ENCODE results near the gene KIFBP. TPM values are rescaled to one million over a fixed set of nuclear protein-coding genes. Genes with fewer than 3 reads are reported as not detected.

KIFBP gene
- total and polyA plus RNA-seq, 2 of the 13 experiments (the other 11 are each of a cell fraction or from before 2014, with no cell fraction given): 13.0 to 21.9 TPM

- TF ChIP-seq ZSCAN20 (CRISPR knock-in tag; IDR thresholded peaks at IDR 0.05; ENCODE audit: borderline replicate concordance): no peak
- TF ChIP-seq ZNF558 (CRISPR knock-in tag; IDR thresholded peaks at IDR 0.05; ENCODE audit: borderline replicate concordance): no peak
- TF ChIP-seq MEIS1 (CRISPR knock-in tag; IDR thresholded peaks at IDR 0.05; ENCODE audit: borderline replicate concordance): no peak
- TF ChIP-seq SP5 (CRISPR knock-in tag; IDR thresholded peaks at IDR 0.05; ENCODE audit: borderline replicate concordance, low read depth): no peak
- TF ChIP-seq NKX3-1 (CRISPR knock-in tag; IDR thresholded peaks at IDR 0.05): no peak
These were observed 851 bp downstream of the KIFBP start (continued) for GRCh38 chr10:68989317-68989990.

- intact Hi-C loops (cut with micrococcal nuclease; ENCODE audit: unreplicated experiment): no loop called here
- H3K9ac ChIP-seq (ENCODE audit: insufficient read depth, low read depth, low read length): no peak overlapping the region
- H3K4me3 ChIP-seq (replicated peaks in 1 of 3; ENCODE audit: insufficient read depth in 1 of 3, low read depth in 2 of 3, low read length in 3 of 3): no peak overlapping the region
- 93% methylated on average over 2 of the region's 2 CpGs for WGBS (ENCODE audit: low lambda C conversion rate)
- CTCF ChIA-PET (ENCODE audit: low intra/inter-chr PET ratio, low total read pairs): no interaction called here
- peaks cover 0 to 7% of the 10 kb centered on the region in 2 experiments; a peak in 1 of 5 replicates for H3K36me3 ChIP-seq (replicated peaks in 1 of 2; ENCODE audit: control insufficient read depth in 1 of 2, insufficient read depth in 2 of 2, low read length in 2 of 2)
- FAIRE-seq: no peak
- no peak for ATAC-seq
- H4K20me1 ChIP-seq (ENCODE audit: insufficient read depth, low read length): no peaks in the 10 kb centered on the region
- H3K4me2 ChIP-seq (ENCODE audit: low read depth, low read length): no peak overlapping the region
- TF ChIP-seq ZNF33A (CRISPR knock-in tag; IDR thresholded peaks at IDR 0.05; ENCODE audit: borderline replicate concordance): no peak
- no peak for TF ChIP-seq ZNF761 (CRISPR knock-in tag; conservative IDR thresholded peaks at IDR 0.05)
- TF ChIP-seq, protein P1, sequence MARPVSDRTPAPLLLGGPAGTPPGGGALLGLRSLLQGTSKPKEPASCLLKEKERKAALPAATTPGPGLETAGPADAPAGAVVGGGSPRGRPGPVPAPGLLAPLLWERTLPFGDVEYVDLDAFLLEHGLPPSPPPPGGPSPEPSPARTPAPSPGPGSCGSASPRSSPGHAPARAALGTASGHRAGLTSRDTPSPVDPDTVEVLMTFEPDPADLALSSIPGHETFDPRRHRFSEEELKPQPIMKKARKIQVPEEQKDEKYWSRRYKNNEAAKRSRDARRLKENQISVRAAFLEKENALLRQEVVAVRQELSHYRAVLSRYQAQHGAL (CRISPR knock-in tag; IDR thresholded peaks at IDR 0.05; ENCODE audit: not compliant biosample characterization): no peak
- TF ChIP-seq, protein P2, sequence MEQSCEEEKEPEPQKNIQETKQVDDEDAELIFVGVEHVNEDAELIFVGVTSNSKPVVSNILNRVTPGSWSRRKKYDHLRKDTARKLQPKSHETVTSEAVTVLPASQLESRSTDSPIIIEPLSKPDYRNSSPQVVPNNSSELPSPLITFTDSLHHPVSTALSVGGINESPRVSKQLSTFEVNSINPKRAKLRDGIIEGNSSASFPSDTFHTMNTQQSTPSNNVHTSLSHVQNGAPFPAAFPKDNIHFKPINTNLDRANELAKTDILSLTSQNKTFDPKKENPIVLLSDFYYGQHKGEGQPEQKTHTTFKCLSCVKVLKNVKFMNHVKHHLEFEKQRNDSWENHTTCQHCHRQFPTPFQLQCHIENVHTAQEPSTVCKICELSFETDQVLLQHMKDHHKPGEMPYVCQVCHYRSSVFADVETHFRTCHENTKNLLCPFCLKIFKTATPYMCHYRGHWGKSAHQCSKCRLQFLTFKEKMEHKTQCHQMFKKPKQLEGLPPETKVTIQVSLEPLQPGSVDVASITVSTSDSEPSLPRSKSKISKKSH (CRISPR knock-in tag; IDR thresholded peaks at IDR 0.05; ENCODE audit: borderline replicate concordance): no peak
- TF ChIP-seq KLF9 (CRISPR knock-in tag; IDR thresholded peaks at IDR 0.05; ENCODE audit: low read depth): no peak
- TF ChIP-seq HDAC1 (CRISPR knock-in tag; IDR thresholded peaks at IDR 0.05): no peak
- TF ChIP-seq ZC3H13 (CRISPR knock-in tag; IDR thresholded peaks at IDR 0.05): no peak
- no peak for TF ChIP-seq ZNF512 (CRISPR knock-in tag; IDR thresholded peaks at IDR 0.05)
- no peak for TF ChIP-seq GTF3A (CRISPR knock-in tag; conservative IDR thresholded peaks at IDR 0.05)
- no peak for TF ChIP-seq MBNL3 (CRISPR knock-in tag; conservative IDR thresholded peaks at IDR 0.05)
- no peaks in the 10 kb centered on the region for H3K9me3 ChIP-seq (ENCODE audit: low read length)
- no peak overlapping the region for H2AFZ ChIP-seq (ENCODE audit: low read length)
- in situ Hi-C loops (cut with HindIII; ENCODE audit: extremely low pct_ligation_motif_present, low pct_unique_long_range_greater_than_20kb): no loop called here
- POLR2A ChIA-PET: no interaction called here
- no peaks in the 10 kb centered on the region; a peak in 1 of 5 replicates for H3K27me3 ChIP-seq (ENCODE audit: control insufficient read depth in 1 of 2, insufficient read depth in 2 of 2, low read length in 2 of 2)
- peaks cover 35% of the 10 kb centered on the region for H3K4me1 ChIP-seq (ENCODE audit: insufficient read depth, low read length)
- peaks cover 52% of the 10 kb centered on the region for H3K79me2 ChIP-seq (ENCODE audit: insufficient read depth, low read length)
- no TSS peak for BruUV-seq (replicated peaks)
- H3K27ac ChIP-seq (ENCODE audit: extremely low read length, insufficient read depth, low read length): no peak overlapping the region
- DNase-seq (ENCODE audit: low spot score): no peak
These were observed 4.2 kb downstream of the KIFBP start for GRCh38 chr10:68992636-68993440.
